ENCODE results near the gene GABRG3.

The GABRG3 gene

GRCh38 chr15:27166917-27167316 lies 195.9 kb downstream of the GABRG3 start:
- H3K4me3 ChIP-seq (ENCODE audit: low read depth, low read length): no peak overlapping the region
- TF ChIP-seq, protein P1, sequence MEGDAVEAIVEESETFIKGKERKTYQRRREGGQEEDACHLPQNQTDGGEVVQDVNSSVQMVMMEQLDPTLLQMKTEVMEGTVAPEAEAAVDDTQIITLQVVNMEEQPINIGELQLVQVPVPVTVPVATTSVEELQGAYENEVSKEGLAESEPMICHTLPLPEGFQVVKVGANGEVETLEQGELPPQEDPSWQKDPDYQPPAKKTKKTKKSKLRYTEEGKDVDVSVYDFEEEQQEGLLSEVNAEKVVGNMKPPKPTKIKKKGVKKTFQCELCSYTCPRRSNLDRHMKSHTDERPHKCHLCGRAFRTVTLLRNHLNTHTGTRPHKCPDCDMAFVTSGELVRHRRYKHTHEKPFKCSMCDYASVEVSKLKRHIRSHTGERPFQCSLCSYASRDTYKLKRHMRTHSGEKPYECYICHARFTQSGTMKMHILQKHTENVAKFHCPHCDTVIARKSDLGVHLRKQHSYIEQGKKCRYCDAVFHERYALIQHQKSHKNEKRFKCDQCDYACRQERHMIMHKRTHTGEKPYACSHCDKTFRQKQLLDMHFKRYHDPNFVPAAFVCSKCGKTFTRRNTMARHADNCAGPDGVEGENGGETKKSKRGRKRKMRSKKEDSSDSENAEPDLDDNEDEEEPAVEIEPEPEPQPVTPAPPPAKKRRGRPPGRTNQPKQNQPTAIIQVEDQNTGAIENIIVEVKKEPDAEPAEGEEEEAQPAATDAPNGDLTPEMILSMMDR (IDR thresholded peaks at IDR 0.05; ENCODE audit: borderline replicate concordance, insufficient read depth, low read depth, low read length): no peak

DNA sequence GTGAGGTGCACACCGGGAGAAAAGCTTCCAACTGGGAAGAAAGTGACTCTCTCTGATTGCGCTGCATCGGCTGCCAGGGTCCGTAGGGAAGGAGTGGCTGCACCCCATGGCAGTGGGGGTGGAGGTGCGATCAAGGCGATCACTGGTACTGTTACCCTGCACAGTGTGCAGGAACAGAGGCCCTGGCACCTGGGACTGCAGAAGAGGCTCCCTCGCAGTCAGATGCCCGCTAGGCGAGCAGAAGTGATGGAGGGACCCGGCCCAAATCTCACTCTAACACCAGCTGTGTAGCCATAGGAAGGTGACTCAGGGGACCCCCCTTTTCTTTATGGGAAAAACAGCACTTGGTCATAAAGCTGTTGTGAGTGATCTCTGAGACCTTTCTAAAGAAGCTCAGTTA lies 196.8 kb downstream of the GABRG3 start:
- TF ChIP-seq, protein P1 (IDR thresholded peaks at IDR 0.05; ENCODE audit: borderline replicate concordance, insufficient read depth, low read depth, low read length): no peak
- no peak overlapping the region for H3K4me3 ChIP-seq (ENCODE audit: low read depth, low read length)

GRCh38 chr15:27170851-27171250 lies 199.9 kb downstream of the GABRG3 start:
- H3K4me3 ChIP-seq (ENCODE audit: low read depth, low read length): no peak overlapping the region
- TF ChIP-seq, protein P1 (IDR thresholded peaks at IDR 0.05; ENCODE audit: borderline replicate concordance, insufficient read depth, low read depth, low read length): no peak

DNA sequence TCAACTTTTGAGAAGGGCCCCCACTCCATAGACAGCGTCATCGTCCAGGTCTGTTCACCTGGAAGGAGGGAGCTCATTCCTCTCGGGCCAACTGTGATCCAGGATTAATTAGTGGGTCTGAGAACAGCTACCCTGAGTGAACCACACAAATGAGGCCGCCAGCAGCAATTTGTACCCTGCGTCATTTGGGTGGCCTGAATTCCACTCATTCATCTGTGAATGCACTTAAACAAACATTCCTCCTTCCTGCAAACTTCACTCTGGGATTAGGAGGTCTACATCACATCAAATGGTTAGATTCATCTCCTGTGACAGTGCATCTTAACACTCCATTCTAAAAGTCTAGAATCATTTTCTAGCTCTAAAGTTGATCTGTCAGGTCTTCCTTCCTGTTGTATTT lies 201.8 kb downstream of the GABRG3 start:
- no peak overlapping the region for H3K4me3 ChIP-seq (ENCODE audit: low read depth, low read length)
- TF ChIP-seq, protein P1 (IDR thresholded peaks at IDR 0.05; ENCODE audit: borderline replicate concordance, insufficient read depth, low read depth, low read length): no peak

- no peak overlapping the region for H3K4me3 ChIP-seq (ENCODE audit: low read depth, low read length)
- TF ChIP-seq, protein P1 (IDR thresholded peaks at IDR 0.05; ENCODE audit: borderline replicate concordance, insufficient read depth, low read depth, low read length): no peak
These were observed 204.6 kb downstream of the GABRG3 start for GRCh38 chr15:27175472-27176153.

DNA sequence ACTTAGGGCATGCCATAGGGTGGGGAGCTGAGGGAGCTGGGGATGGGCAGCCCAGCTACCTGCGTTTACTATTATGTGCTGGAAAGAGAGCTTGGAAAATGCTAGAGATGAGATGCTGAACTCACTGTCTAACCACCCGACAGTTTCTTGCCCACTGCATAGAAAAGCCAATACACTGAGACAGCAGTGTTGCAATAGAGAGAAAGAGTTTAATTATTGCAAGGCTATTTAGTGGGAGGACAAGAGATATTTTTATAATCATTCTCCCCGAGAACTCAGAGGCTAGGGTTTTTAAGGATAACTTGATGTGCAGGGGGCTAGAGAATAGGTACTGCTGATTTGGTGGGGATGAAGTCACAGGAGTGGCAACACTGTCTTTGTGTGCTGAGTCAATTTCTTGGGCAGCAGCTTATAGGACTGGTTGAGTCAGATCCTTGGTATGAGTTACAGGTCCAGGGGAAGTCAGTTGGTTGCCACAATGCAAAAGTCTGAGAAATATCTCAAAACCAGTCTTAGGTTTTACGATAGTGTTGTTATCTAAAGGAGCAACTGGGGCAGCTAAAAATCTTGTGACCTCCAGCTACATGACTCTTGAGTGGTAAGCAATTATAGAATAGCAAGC lies 205.9 kb downstream of the GABRG3 start:
- H3K4me3 ChIP-seq (ENCODE audit: low read depth, low read length): no peak overlapping the region
- TF ChIP-seq, protein P1 (IDR thresholded peaks at IDR 0.05; ENCODE audit: borderline replicate concordance, insufficient read depth, low read depth, low read length): no peak

- no peak overlapping the region for H3K4me3 ChIP-seq (ENCODE audit: low read depth, low read length)
- TF ChIP-seq, protein P1 (IDR thresholded peaks at IDR 0.05; ENCODE audit: borderline replicate concordance, insufficient read depth, low read depth, low read length): no peak
These were observed 208.8 kb downstream of the GABRG3 start for GRCh38 chr15:27179789-27180188.

All from GM12875 (cell line).